Ishikawa (cell line): ENCODE results near the gene NCOA7.

Experiments used
- CEBPB ChIP-seq: IDR thresholded peaks from 2 replicates; pipeline ENCODE4 v1.6.1; 2012
- CREB1 ChIP-seq: IDR thresholded peaks from 2 replicates; pipeline ENCODE4 v1.6.1; 2012; ENCODE audit warnings: low read depth
- EGR1 ChIP-seq: IDR thresholded peaks from 2 replicates; pipeline ENCODE4 v1.6.1; 2012
- EP300 ChIP-seq: IDR thresholded peaks from 2 replicates; pipeline ENCODE4 v1.6.1; 2012; ENCODE audit warnings: borderline replicate concordance
- FOXM1 ChIP-seq: IDR thresholded peaks from 2 replicates; pipeline ENCODE4 v1.6.1; 2012; ENCODE audit warnings: low read depth, borderline replicate concordance
- MAX ChIP-seq: IDR thresholded peaks from 2 replicates; pipeline ENCODE4 v1.6.1; 2012
- NFIC ChIP-seq: IDR thresholded peaks from 2 replicates; pipeline ENCODE4 v1.6.1; 2012
- RAD21 ChIP-seq: IDR thresholded peaks from 2 replicates; pipeline ENCODE4 v1.6.1; 2012; ENCODE audit warnings: low read depth
- REST ChIP-seq: IDR thresholded peaks from 2 replicates; pipeline ENCODE4 v1.6.1; 2012; ENCODE audit warnings: low read depth, mild to moderate bottlenecking
- TAF1 ChIP-seq: IDR thresholded peaks from 2 replicates; pipeline ENCODE4 v1.6.1; 2012; ENCODE audit warnings: low read depth, mild to moderate bottlenecking
- TCF12 ChIP-seq: IDR thresholded peaks from 2 replicates; pipeline ENCODE4 v1.6.1; 2012; ENCODE audit warnings: low read depth
- TEAD4 ChIP-seq: IDR thresholded peaks from 2 replicates; pipeline ENCODE4 v1.6.1; 2012
- USF1 ChIP-seq: IDR thresholded peaks from 2 replicates; pipeline ENCODE4 v1.6.1; 2012
- YY1 ChIP-seq: IDR thresholded peaks from 2 replicates; pipeline ENCODE4 v1.6.1; 2012; ENCODE audit warnings: low read depth
- ZBTB7A ChIP-seq: IDR thresholded peaks from 2 replicates; pipeline ENCODE4 v1.6.1; 2012; ENCODE audit warnings: low read depth

NCOA7 gene

GRCh38 chr6:125807293-125807692 lies 16.5 kb downstream of the NCOA7 start:
- TF ChIP-seq YY1 (no peak), ZBTB7A (no peak), TCF12 (no peak), MAX (no peak), RAD21 (no peak), TAF1 (no peak), EP300 (no peak), REST (no peak), TEAD4 (no peak), EGR1 (no peak), USF1 (no peak), NFIC (no peak), CEBPB (no peak), CREB1 (no peak), FOXM1 (no peak)

GRCh38 chr6:125808060-125808459 lies 17.3 kb downstream of the NCOA7 start:
- TF ChIP-seq EP300, result no peak
- TF ChIP-seq TEAD4, result no peak
- TF ChIP-seq FOXM1, result no peak
- no peak for TF ChIP-seq CREB1
- no peak for TF ChIP-seq REST
- TF ChIP-seq RAD21, result no peak

- TF ChIP-seq NFIC (no peak), FOXM1 (no peak), REST (no peak), MAX (no peak), ZBTB7A (no peak), EGR1 (no peak), EP300 (no peak), TCF12 (no peak), USF1 (no peak), CREB1 (no peak), YY1 (no peak), TAF1 (no peak), TEAD4 (no peak), CEBPB (no peak), RAD21 (no peak)
Measured at GRCh38 chr6:125808591-125808990, 17.8 kb downstream of the NCOA7 start.

DNA sequence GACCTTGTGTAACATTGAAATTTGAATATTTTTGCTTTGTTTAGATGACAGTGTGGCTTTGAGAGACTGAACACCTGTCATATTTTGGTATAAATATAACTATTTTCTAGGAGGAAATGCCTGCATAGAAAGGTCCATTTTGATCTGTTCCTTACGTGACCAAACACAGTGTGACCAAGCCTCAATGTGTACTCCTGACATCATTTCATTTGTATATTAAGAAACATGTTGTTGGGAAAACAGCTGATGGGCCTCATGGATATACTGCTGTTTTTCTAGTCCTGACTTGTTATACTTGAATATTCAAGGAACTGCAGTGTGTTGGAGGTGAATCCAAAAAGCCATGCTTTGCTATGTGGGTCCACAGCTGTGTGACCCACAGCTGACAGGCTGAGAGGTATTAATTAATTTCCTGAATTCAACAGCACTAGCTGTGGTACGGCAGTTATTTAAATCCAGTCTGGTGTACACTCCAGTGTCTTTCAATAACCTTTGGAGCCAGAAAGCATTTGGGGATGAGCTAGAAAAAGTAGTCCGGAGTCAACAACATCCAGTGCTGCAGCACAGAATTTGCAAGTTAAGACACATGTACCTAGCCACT lies 18.9 kb downstream of the NCOA7 start:
- no peak for TF ChIP-seq REST
- no peak for TF ChIP-seq CREB1
- TF ChIP-seq TAF1, result no peak
- no peak for TF ChIP-seq RAD21
- no peak for TF ChIP-seq YY1
- no peak for TF ChIP-seq USF1
- TF ChIP-seq FOXM1, result no peak
- no peak for TF ChIP-seq EP300
- no peak for TF ChIP-seq NFIC
- TF ChIP-seq EGR1, result no peak
- no peak for TF ChIP-seq ZBTB7A
- no peak for TF ChIP-seq TEAD4
- no peak for TF ChIP-seq TCF12
- no peak for TF ChIP-seq MAX
- TF ChIP-seq CEBPB, result no peak
